Upper lobe of left lung (tissue), 6 donors: Measurements from ENCODE around the gene KMT2D. TPM values are rescaled to one million over a fixed set of nuclear protein-coding genes. Genes with fewer than 3 reads are reported as not detected.

Experiments
- ATAC-seq, 2 donors: fragments of 200-7000 bp; cut with Tn5 transposase; one replicate each; pipeline ENCODE4 v1.9.1; 2022; ENCODE audit warnings: mild to moderate bottlenecking in 2 of 2, moderate library complexity in 2 of 2; ENCODE audit not compliant: low FRiP score in 2 of 2
- DNase-seq, 2 donors: peaks; one replicate each; pipeline ENCODE4 v3.0.0-alpha.2; 2019 to 2020
- H3K27ac ChIP-seq, 4 donors: fragments of 200-600 bp; sonication (generic); one replicate each; pipeline ENCODE4 v1.5.1; 2016 to 2019
- H3K27me3 ChIP-seq, 4 donors: fragments of 200-600 bp; sonication (generic); one replicate each; pipeline ENCODE4 v1.5.1; 2017 to 2019
- H3K36me3 ChIP-seq, 4 donors: fragments of 200-600 bp; sonication (generic); one replicate each; pipeline ENCODE4 v1.5.1; 2016 to 2019
- H3K4me1 ChIP-seq, 4 donors: fragments of 200-600 bp; sonication (generic); one replicate each; pipeline ENCODE4 v1.5.1; 2018 to 2019
- H3K4me3 ChIP-seq, 4 donors: fragments of 200-600 bp; sonication (generic); one replicate each; pipeline ENCODE4 v1.5.1; 2017 to 2019; ENCODE audit warnings: mild to moderate bottlenecking in 2 of 4, moderate library complexity in 1 of 4
- H3K9me3 ChIP-seq, 4 donors: fragments of 200-600 bp; sonication (generic); one replicate each; pipeline ENCODE4 v1.5.1; 2018 to 2019
- EP300 ChIP-seq, 4 donors: sonication (generic); formaldehyde crosslinking; IDR thresholded peaks; one replicate each; pipeline ENCODE4 v1.5.1; 2017; ENCODE audit warnings: antibody characterized with exemption in 4 of 4, control low read depth in 2 of 4
- POLR2A ChIP-seq, 4 donors: fragments of 450-650 bp; IDR thresholded peaks; one replicate each; pipeline ENCODE4 v1.5.1; 2016 to 2017; ENCODE audit warnings: antibody characterized with exemption in 4 of 4, mild to moderate bottlenecking in 2 of 4
- POLR2AphosphoS5 ChIP-seq, 2 donors: sonication (generic); formaldehyde crosslinking; IDR thresholded peaks; one replicate each; pipeline ENCODE4 v1.5.1; 2017; ENCODE audit warnings: antibody characterized with exemption in 2 of 2
- WGBS, 2 donors: methylation state at CpG; one replicate each; pipeline ENCODE4 v1.1.5; 2017 to 2018; 5-methylcytosine and 5-hydroxymethylcytosine counted together
- total RNA-seq, 6 donors: library from RNA; depleted of rRNA in 4 of 6; stranded (reverse); fragments of >200 nt in 4 of 6; gene quantifications; one replicate each; pipeline versions ENCODE4 v1.1.0 to v1.2.1, GENCODE V29; 2016 to 2021
- TF ChIP-seq, protein P1 (sequence below), 6 experiments: fragments of 450-650 bp in 4 of 6; fragments of 200-600 bp in 2 of 6; sonication (generic) in 2 of 6; IDR thresholded peaks; one replicate each; pipeline ENCODE4 v1.5.1; 2016 to 2019; ENCODE audit warnings: antibody characterized with exemption in 6 of 6
- donor health status: DM: no; HTN: no; CAD: no; lungs with moderate emphysema.
- donor health status: DM: no; HTN: yes; CAD: no; lungs with severe emphysema.

The KMT2D gene
- total RNA-seq, 6 donors from 2014 or later = 91.5 to 250 (median 112) TPM

GRCh38 chr12:49025463-49025862 lies 35.1 kb downstream of the KMT2D start:
- TF ChIP-seq POLR2AphosphoS5 (IDR thresholded peaks at IDR 0.05) = no peak
- TF ChIP-seq, protein P1, sequence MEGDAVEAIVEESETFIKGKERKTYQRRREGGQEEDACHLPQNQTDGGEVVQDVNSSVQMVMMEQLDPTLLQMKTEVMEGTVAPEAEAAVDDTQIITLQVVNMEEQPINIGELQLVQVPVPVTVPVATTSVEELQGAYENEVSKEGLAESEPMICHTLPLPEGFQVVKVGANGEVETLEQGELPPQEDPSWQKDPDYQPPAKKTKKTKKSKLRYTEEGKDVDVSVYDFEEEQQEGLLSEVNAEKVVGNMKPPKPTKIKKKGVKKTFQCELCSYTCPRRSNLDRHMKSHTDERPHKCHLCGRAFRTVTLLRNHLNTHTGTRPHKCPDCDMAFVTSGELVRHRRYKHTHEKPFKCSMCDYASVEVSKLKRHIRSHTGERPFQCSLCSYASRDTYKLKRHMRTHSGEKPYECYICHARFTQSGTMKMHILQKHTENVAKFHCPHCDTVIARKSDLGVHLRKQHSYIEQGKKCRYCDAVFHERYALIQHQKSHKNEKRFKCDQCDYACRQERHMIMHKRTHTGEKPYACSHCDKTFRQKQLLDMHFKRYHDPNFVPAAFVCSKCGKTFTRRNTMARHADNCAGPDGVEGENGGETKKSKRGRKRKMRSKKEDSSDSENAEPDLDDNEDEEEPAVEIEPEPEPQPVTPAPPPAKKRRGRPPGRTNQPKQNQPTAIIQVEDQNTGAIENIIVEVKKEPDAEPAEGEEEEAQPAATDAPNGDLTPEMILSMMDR (IDR thresholded peaks at IDR 0.05) = no peak
- Histone ChIP-seq H3K4me1 (no peaks in the 10 kb centered on the region), H3K27ac (no peak overlapping the region), H3K27me3 (no peaks in the 10 kb centered on the region), H3K9me3 (no peaks in the 10 kb centered on the region), H3K36me3 (peaks cover 53 to 99% (median 86%) of the 10 kb centered on the region in 4 donors), H3K4me3 (no peak overlapping the region)
- DNase-seq (no peak), ATAC-seq (no peak)
- WGBS, 2 donors = 94 to 95% methylated on average over 4 of the region's 4 CpGs

- H3K4me1 ChIP-seq = peaks cover 0 to 5% (median 3%) of the 10 kb centered on the region in 4 donors
- no peak overlapping the region for H3K27ac ChIP-seq
- H3K36me3 ChIP-seq = peaks cover 53 to 90% (median 83%) of the 10 kb centered on the region in 4 donors
- ATAC-seq (no peak), DNase-seq (no peak)
- H3K27me3 ChIP-seq = no peaks in the 10 kb centered on the region
- WGBS, 2 donors = 88 to 92% methylated on average over 10 to 12 of the region's 12 CpGs
- TF ChIP-seq EP300 (IDR thresholded peaks at IDR 0.05) (no peak), POLR2A (IDR thresholded peaks at IDR 0.05) (no peak), POLR2AphosphoS5 (IDR thresholded peaks at IDR 0.05) (no peak)
- TF ChIP-seq, protein P1 (IDR thresholded peaks at IDR 0.05) = no peak
- no peak overlapping the region for H3K4me3 ChIP-seq
- no peaks in the 10 kb centered on the region for H3K9me3 ChIP-seq
Observed at GRCh38 chr12:49024543-49024942, 36.1 kb downstream of the KMT2D start.

GRCh38 chr12:49023812-49024211 lies 36.8 kb downstream of the KMT2D start:
- ATAC-seq = no peak

DNA sequence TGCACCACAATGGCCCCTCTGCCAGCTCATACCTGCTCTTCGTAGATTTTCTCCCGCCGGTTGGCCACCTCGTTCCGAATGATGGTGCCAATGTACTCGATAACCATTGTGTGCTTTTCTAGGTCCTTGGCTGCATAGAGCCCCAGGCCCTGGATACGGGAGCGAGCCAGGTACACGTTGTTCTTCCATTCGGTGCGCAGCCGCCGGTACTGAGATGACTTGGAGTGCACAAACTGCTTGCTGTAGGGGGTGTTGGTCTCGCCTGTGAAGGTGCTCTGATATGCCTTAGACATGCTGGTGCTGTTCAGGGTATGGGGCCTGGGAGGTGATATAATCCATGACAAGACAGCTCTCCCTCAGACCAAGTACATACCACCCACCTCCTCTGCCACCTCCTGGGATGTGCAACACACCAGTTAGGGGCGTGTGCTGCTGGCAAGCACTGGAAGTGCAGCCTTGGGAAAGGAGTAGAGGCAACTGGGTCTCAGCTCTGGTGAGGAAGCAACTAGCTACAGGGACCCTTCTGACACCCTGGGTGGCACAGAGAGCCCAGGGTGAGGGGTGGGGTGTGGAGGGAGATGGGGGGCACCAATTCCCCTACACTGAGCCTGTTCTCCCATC lies 37.9 kb downstream of the KMT2D start:
- peaks cover under 1 to 13% (median 12%) of the 10 kb centered on the region in 4 donors for H3K4me1 ChIP-seq
- no peak overlapping the region for H3K27ac ChIP-seq
- DNase-seq = no peak
- H3K36me3 ChIP-seq = peaks cover 44 to 71% (median 65%) of the 10 kb centered on the region in 4 donors
- no peak for ATAC-seq
- no peaks in the 10 kb centered on the region for H3K9me3 ChIP-seq
- TF ChIP-seq POLR2AphosphoS5 (IDR thresholded peaks at IDR 0.05) (no peak), POLR2A (IDR thresholded peaks at IDR 0.05) (no peak), EP300 (IDR thresholded peaks at IDR 0.05) (no peak)
- TF ChIP-seq, protein P1 (IDR thresholded peaks at IDR 0.05) = no peak
- H3K4me3 ChIP-seq = no peak overlapping the region
- 95 to 96% methylated on average over 15 of the region's 15 CpGs for WGBS, 2 donors
- no peaks in the 10 kb centered on the region for H3K27me3 ChIP-seq

More at GRCh38 chr12:49023812-49024211, 36.8 kb downstream of the KMT2D start:
- Histone ChIP-seq H3K27ac (no peak overlapping the region), H3K27me3 (no peaks in the 10 kb centered on the region), H3K4me1 (peaks cover 0 to 9% (median 8%) of the 10 kb centered on the region in 4 donors), H3K36me3 (peaks cover 53 to 82% (median 76%) of the 10 kb centered on the region in 4 donors), H3K4me3 (no peak overlapping the region), H3K9me3 (no peaks in the 10 kb centered on the region)
- DNase-seq = no peak
- no peak for TF ChIP-seq POLR2A (IDR thresholded peaks at IDR 0.05)
- TF ChIP-seq POLR2AphosphoS5 (IDR thresholded peaks at IDR 0.05) = no peak
- TF ChIP-seq, protein P1 (IDR thresholded peaks at IDR 0.05) = no peak
- TF ChIP-seq EP300 (IDR thresholded peaks at IDR 0.05) = no peak
- 93 to 98% methylated on average over 2 of the region's 2 CpGs for WGBS, 2 donors
